Loucy (cell line): Measurements from ENCODE around the gene OR12D2.
"Not testable (repeated sequence)": the region's sequence is repeated elsewhere in the genome, so short reads cannot be mapped to it uniquely, and the experiment has no call there.

Source experiments
- H2AFZ ChIP-seq: fragments of 200-600 bp; sonication (generic); 2 replicates; pipeline ENCODE4 v1.6.0; 2016; ENCODE audit warnings: antibody characterized with exemption, mild to moderate bottlenecking, low read length, moderate library complexity
- H3F3A ChIP-seq: fragments of 200-600 bp; 2 replicates; pipeline ENCODE4 v1.6.0; 2016; ENCODE audit warnings: antibody characterized with exemption, low read depth, mild to moderate bottlenecking
- H3K27me3 ChIP-seq: fragments of 200-600 bp; sonication (generic); 2 replicates; pipeline ENCODE4 v1.6.1; 2014; ENCODE audit warnings: low read length, mild to moderate bottlenecking; ENCODE audit not compliant: insufficient read depth, poor library complexity, severe bottlenecking
- H3K36me3 ChIP-seq: fragments of 200-600 bp; sonication (generic); 2 replicates; pipeline ENCODE4 v1.6.1; 2016; ENCODE audit warnings: low read length; ENCODE audit not compliant: insufficient read depth
- H3K4me1 ChIP-seq: fragments of 200-600 bp; sonication (generic); 2 replicates; pipeline ENCODE4 v1.5.1; 2014; ENCODE audit warnings: low read length, mild to moderate bottlenecking; ENCODE audit not compliant: insufficient read depth, poor library complexity, severe bottlenecking
- H3K4me2 ChIP-seq: fragments of 200-600 bp; sonication (generic); 2 replicates; pipeline ENCODE4 v1.6.0; 2014; ENCODE audit warnings: antibody characterized with exemption, low read length, low read depth, mild to moderate bottlenecking; ENCODE audit not compliant: poor library complexity, severe bottlenecking
- H3K4me3 ChIP-seq: fragments of 200-600 bp; sonication (generic); 2 replicates; pipeline ENCODE4 v1.5.1; 2014; ENCODE audit warnings: low read length, mild to moderate bottlenecking, mixed read lengths; ENCODE audit not compliant: poor library complexity, severe bottlenecking
- H3K79me2 ChIP-seq: fragments of 200-600 bp; sonication (generic); 2 replicates; pipeline ENCODE4 v1.6.1; 2014; ENCODE audit warnings: low read length; ENCODE audit not compliant: insufficient read depth
- H3K9ac ChIP-seq: fragments of 200-600 bp; sonication (generic); 2 replicates; pipeline ENCODE4 v1.6.0; 2014; ENCODE audit warnings: mild to moderate bottlenecking, low read depth, low read length, moderate library complexity; ENCODE audit not compliant: poor library complexity, severe bottlenecking
- H3K9me2 ChIP-seq: fragments of 200-600 bp; sonication (generic); replicated peaks from 2 replicates; pipeline ENCODE4 v1.6.1; 2016; ENCODE audit warnings: low read depth, low read length, mixed read lengths
- H3K9me3 ChIP-seq: fragments of 200-600 bp; sonication (generic); 2 replicates; pipeline ENCODE4 v1.6.1; 2014; ENCODE audit warnings: mild to moderate bottlenecking, antibody characterized with exemption, low read length, low read depth; ENCODE audit not compliant: insufficient read depth
- H4K20me1 ChIP-seq: fragments of 200-600 bp; sonication (generic); 2 replicates; pipeline ENCODE4 v1.6.0; 2014; ENCODE audit warnings: antibody characterized with exemption, low read length, mild to moderate bottlenecking; ENCODE audit not compliant: insufficient read depth, poor library complexity, severe bottlenecking
- CTCF ChIP-seq: fragments of 200-600 bp; sonication (generic); conservative IDR thresholded peaks from 2 replicates; pipeline ENCODE4 v1.5.1; 2014; ENCODE audit warnings: mild to moderate bottlenecking, antibody characterized with exemption, low read length
- EZH2phosphoT487 ChIP-seq: fragments of 200-600 bp; IDR thresholded peaks from 2 replicates; pipeline ENCODE4 v1.6.1; 2018; ENCODE audit warnings: antibody characterized with exemption, mild to moderate bottlenecking, moderate library complexity, borderline replicate concordance

The OR12D2 gene, protein sequence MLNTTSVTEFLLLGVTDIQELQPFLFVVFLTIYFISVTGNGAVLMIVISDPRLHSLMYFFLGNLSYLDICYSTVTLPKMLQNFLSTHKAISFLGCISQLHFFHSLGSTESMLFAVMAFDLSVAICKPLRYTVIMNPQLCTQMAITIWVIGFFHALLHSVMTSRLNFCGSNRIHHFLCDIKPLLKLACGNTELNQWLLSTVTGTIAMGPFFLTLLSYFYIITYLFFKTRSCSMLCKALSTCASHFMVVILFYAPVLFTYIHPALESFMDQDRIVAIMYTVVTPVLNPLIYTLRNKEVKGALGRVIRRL

GRCh38 chr6:29395331-29395730 lies at the start of gene OR12D2:
TSS of gene OR12D2 (plus strand) at chr6:29395631. CDS start at chr6:29396700, 1,069 bp downstream.
- no peaks in the 10 kb centered on the region for H3F3A ChIP-seq
- H4K20me1 ChIP-seq = no peaks in the 10 kb centered on the region
- H3K27me3 ChIP-seq = no peaks in the 10 kb centered on the region
- H3K4me1 ChIP-seq = no peaks in the 10 kb centered on the region
- H3K9ac ChIP-seq = no peak within 1 kb of the TSS
- H2AFZ ChIP-seq = no peak within 1 kb of the TSS
- H3K9me2 ChIP-seq = no peaks in the 10 kb centered on the region
- H3K9me3 ChIP-seq = no peaks in the 10 kb centered on the region
- no peaks in the 10 kb centered on the region for H3K79me2 ChIP-seq
- no peak within 1 kb of the TSS for H3K4me3 ChIP-seq
- H3K4me2 ChIP-seq = no peak within 1 kb of the TSS
- H3K36me3 ChIP-seq = no peaks in the 10 kb centered on the region
- TF ChIP-seq EZH2phosphoT487 (no peak), CTCF (no peak)

- not testable (repeated sequence) for H3K79me2 ChIP-seq, H3F3A ChIP-seq, H3K27me3 ChIP-seq, H2AFZ ChIP-seq, H3K9me2 ChIP-seq, H3K4me2 ChIP-seq, H3K4me1 ChIP-seq, H3K9ac ChIP-seq, H3K9me3 ChIP-seq, H3K36me3 ChIP-seq, H3K4me3 ChIP-seq, H4K20me1 ChIP-seq
Observed at GRCh38 chr6:29349348-29349747, 46.1 kb upstream of the OR12D2 start.

DNA sequence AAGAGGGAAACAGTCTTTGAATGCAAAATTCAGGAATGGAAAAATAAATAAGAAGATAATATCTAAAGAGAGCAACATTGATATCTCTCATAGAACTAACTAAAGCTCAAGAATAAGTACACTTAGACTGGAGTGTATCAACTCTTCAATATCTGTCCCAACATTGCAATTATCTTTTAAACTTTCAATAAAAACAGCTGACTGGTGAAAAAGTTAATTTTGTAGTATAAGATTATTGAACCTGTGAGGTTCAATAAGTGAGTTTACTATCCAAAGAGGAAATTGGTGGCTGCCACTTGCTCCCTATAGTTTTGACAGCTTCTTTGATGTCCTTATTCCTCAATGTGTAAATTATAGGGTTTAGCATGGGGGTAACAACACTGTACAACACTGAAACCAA lies 40.5 kb upstream of the OR12D2 start:
- Histone ChIP-seq H3K27me3 (no peaks in the 10 kb centered on the region), H2AFZ (no peak overlapping the region), H3K4me3 (no peak overlapping the region), H3K79me2 (no peaks in the 10 kb centered on the region), H3K4me1 (no peaks in the 10 kb centered on the region), H3K4me2 (no peak overlapping the region), H3K9me3 (no peaks in the 10 kb centered on the region), H3K9me2 (no peaks in the 10 kb centered on the region), H3F3A (no peaks in the 10 kb centered on the region), H3K36me3 (no peaks in the 10 kb centered on the region), H4K20me1 (no peaks in the 10 kb centered on the region), H3K9ac (no peak overlapping the region)
- TF ChIP-seq CTCF = no peak
- no peak for TF ChIP-seq EZH2phosphoT487

DNA sequence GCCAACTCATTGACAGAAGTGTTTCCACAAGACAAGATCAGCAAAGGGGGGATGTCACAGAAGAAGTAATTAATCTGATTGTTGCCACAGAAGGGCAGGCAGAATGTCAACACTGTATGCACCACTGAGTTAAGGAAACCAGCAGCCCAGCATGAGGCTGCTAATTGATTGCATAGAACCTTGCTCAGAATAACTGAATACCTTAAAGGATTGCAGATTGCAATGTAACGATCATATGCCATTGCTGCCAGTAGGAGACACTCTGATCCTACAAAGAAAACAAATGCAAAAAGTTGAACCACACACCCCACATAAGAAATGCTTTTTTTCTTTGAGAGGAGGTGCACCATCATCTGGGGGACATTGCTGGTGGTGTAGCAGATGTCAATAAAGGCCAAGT lies 39.8 kb upstream of the OR12D2 start:
- Histone ChIP-seq H4K20me1 (no peaks in the 10 kb centered on the region), H3K79me2 (no peaks in the 10 kb centered on the region), H3K27me3 (no peaks in the 10 kb centered on the region), H3K4me1 (no peaks in the 10 kb centered on the region), H3K36me3 (no peaks in the 10 kb centered on the region), H3K9ac (no peak overlapping the region), H3K9me2 (no peaks in the 10 kb centered on the region), H3K4me3 (no peak overlapping the region), H3K9me3 (no peaks in the 10 kb centered on the region), H3K4me2 (no peak overlapping the region), H2AFZ (no peak overlapping the region), H3F3A (no peaks in the 10 kb centered on the region)
- TF ChIP-seq EZH2phosphoT487 (no peak), CTCF (peak; percentile 54)
